HS-27A (cell line): ENCODE measurements around the gene PRADC1.
"Not testable (repeated sequence)": the region's sequence is repeated elsewhere in the genome, so short reads cannot be mapped to it uniquely, and the experiment has no call there.

Source experiments
- DNase-seq: peaks from one replicate; pipeline ENCODE4 v3.0.0-alpha.2; 2012; ENCODE audit warnings: low read depth, missing footprints

PRADC1 gene

GRCh38 chr2:73202156-73203054 is 30.6 kb downstream of the PRADC1 start, which contains the start of gene NOTO:
Gene NOTO, plus strand, starts transcription at chr2:73202574. Its CDS starts 93 bp downstream, at chr2:73202667.
- DNase-seq: no peak

DNA sequence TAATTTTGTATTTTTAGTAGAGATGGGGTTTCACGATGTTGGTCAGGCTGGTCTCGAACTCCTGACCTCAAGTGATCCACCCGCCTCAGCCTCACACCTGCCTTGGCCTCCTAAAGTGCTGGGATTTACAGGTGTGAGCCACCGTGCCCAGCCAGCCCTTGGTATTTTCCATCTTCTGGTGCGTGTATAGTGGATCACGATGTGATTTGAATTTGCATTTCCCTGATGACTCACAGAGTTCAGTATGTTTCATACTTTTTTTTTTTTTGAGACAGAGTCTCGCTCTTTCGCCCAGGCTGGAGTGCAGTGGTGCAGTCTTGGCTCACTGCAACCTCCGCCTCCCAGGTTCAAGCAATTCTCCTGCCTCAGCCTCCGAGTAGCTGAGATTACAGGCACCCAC is 32.8 kb downstream of the PRADC1 start:
- DNase-seq: not testable (repeated sequence)

- DNase-seq: no peak
These were observed 35.5 kb downstream of the PRADC1 start for GRCh38 chr2:73197579-73197978.

- no peak for DNase-seq
These were observed 45.5 kb downstream of the PRADC1 start for GRCh38 chr2:73187549-73187948.

GRCh38 chr2:73185965-73186364 is 47.1 kb downstream of the PRADC1 start:
- no peak for DNase-seq
